NCI-H526 treated with DMSO at 0.1 percent for 48 hours (cell line): ENCODE data around the gene PRKD1.
"Not testable (repeated sequence)": the region's sequence is repeated elsewhere in the genome, so short reads cannot be mapped to it uniquely, and the experiment has no call there.

Experiments used
- DNase-seq: peaks from one replicate; lab custom pipeline; 2025; lab: John Stamatoyannopoulos, UW

The PRKD1 gene

GRCh38 chr14:29741909-29742401 is 185.7 kb downstream of the PRKD1 start:
- no peak for DNase-seq

GRCh38 chr14:29740491-29740890 is 187.2 kb downstream of the PRKD1 start:
- no peak for DNase-seq

- no peak for DNase-seq
Measured at GRCh38 chr14:29738950-29739349, 188.7 kb downstream of the PRKD1 start.

- DNase-seq = no peak
Measured at GRCh38 chr14:29738056-29738455, 189.6 kb downstream of the PRKD1 start.

- DNase-seq = no peak
Measured at GRCh38 chr14:29735459-29735858, 192.2 kb downstream of the PRKD1 start.

GRCh38 chr14:29734732-29735131 is 192.9 kb downstream of the PRKD1 start:
- DNase-seq = no peak

GRCh38 chr14:29726560-29727331 is 200.9 kb downstream of the PRKD1 start:
- peak; percentile 7 for DNase-seq

- DNase-seq = no peak
Measured at GRCh38 chr14:29724991-29725390, 202.7 kb downstream of the PRKD1 start.

GRCh38 chr14:29722831-29723230 is 204.8 kb downstream of the PRKD1 start:
- no peak for DNase-seq

GRCh38 chr14:29721586-29721985 is 206.1 kb downstream of the PRKD1 start:
- no peak for DNase-seq

- DNase-seq = no peak
Measured at GRCh38 chr14:29717901-29718300, 209.7 kb downstream of the PRKD1 start.

GRCh38 chr14:29716150-29716549 is 211.5 kb downstream of the PRKD1 start:
- DNase-seq = no peak

- DNase-seq = no peak
Measured at GRCh38 chr14:29712601-29713000, 215.0 kb downstream of the PRKD1 start.

GRCh38 chr14:29710015-29710414 is 217.6 kb downstream of the PRKD1 start:
- DNase-seq = no peak

GRCh38 chr14:29709490-29709889 is 218.2 kb downstream of the PRKD1 start:
- DNase-seq = no peak

GRCh38 chr14:29706700-29707099 is 220.9 kb downstream of the PRKD1 start:
- no peak for DNase-seq

- DNase-seq = no peak
Measured at GRCh38 chr14:29705801-29706200, 221.8 kb downstream of the PRKD1 start.

GRCh38 chr14:29689597-29689996 is 238.1 kb downstream of the PRKD1 start:
- DNase-seq = not testable (repeated sequence)

- no peak for DNase-seq
Measured at GRCh38 chr14:29687866-29688265, 239.8 kb downstream of the PRKD1 start.

- DNase-seq = no peak
Measured at GRCh38 chr14:29687071-29687765, 240.4 kb downstream of the PRKD1 start.

GRCh38 chr14:29684926-29685325 is 242.7 kb downstream of the PRKD1 start:
- no peak for DNase-seq

GRCh38 chr14:29682789-29683188 is 244.9 kb downstream of the PRKD1 start:
- DNase-seq = no peak

GRCh38 chr14:29681316-29681715 is 246.3 kb downstream of the PRKD1 start:
- DNase-seq = no peak
